HG03469 (cell line): Measurements from ENCODE around the gene ASB1.
"Not testable (repeated sequence)": the region's sequence is repeated elsewhere in the genome, so short reads cannot be mapped to it uniquely, and the experiment has no call there.

ENCODE experiments used
- ATAC-seq: cut with Tn5 transposase; IDR thresholded peaks from one replicate; pipeline ENCODE4 v1.9.1; 2021; ENCODE audit warnings: mild to moderate bottlenecking, moderate library complexity, moderate number of reproducible peaks; ENCODE audit not compliant: unreplicated experiment

ASB1 gene

DNA sequence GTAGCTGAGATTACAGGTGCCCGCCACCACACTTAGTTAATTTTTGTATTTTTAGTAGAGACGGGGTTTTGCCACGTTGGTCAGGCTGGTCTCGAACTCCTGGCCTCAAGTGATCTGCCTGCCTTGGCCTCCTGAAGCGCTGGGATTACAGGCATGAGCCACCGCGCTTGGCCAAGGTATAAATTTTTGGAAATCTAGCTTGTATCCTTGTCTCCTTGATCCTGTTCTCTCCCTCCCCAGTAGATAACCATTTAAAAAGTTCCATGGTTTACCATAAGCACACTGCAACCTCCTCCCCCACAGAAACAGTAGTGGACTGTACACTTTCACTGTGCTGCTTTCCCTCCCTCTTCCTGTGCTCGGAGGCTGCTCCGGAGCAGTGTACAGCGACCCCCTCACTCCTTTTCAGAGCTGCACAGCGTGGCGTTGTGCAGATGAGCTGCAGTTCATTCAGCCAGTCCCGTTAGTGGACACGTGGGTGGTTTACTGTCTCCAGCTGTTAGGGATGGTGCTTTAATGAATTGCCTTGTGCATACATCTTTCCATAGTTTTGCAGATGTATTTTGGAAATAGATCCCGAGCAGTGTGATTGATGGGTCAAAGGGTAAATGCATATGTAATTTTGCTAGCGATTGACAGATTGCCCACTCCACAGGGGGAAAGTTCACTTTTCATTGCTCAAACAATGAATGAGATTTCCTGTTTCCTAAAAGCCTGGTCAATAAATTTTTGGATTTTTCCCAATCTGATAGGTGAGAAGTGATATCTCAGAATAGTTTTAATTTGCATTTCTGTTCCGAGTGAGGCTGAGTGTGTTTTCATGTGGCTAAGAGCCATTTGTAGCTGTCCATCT lies 14.8 kb downstream of the ASB1 start:
- no peak for ATAC-seq

DNA sequence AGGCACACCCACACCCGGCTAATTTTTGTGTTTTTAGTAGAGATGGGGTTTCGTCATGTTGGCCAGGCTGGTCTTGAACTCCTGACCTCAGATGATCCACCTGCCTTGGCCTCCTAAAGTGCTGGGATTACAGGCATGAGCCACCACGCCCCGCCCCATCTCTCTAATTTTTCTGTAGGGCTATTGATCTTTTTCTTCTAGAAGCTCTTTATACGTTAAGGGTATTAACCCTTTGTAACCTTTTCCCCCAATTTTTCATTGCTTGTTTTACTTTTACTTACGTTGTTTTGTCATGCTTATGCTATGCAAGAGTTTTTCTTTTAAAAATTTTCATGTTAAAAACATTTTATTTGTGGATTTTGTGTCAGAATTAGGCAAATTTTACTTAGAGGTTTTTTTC lies 15.5 kb downstream of the ASB1 start:
- not testable (repeated sequence) for ATAC-seq

- ATAC-seq: no peak
Measured at GRCh38 chr2:238444242-238444641, 17.5 kb downstream of the ASB1 start.

GRCh38 chr2:238445409-238446190 lies 18.9 kb downstream of the ASB1 start:
- ATAC-seq: no peak

DNA sequence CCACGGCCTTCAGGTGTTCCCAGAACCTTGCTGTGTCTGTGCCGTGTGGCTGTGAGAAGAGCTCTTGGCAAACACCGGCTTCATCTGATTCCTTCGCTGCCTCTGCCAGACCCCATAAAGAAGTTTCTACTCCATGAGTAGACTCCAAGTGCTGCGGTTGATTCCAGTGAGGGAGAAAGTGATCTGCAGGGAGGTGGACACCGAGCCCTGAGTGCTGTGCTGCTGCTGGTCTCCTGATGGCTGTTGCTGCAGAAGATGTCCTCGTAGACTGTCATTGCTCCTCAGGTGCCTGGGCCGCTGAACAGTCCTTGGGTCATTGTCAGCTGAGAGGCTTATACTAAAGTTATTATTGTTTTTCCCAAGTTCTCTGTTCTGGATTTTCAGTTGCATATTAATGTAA lies 19.6 kb downstream of the ASB1 start:
- ATAC-seq: no peak

DNA sequence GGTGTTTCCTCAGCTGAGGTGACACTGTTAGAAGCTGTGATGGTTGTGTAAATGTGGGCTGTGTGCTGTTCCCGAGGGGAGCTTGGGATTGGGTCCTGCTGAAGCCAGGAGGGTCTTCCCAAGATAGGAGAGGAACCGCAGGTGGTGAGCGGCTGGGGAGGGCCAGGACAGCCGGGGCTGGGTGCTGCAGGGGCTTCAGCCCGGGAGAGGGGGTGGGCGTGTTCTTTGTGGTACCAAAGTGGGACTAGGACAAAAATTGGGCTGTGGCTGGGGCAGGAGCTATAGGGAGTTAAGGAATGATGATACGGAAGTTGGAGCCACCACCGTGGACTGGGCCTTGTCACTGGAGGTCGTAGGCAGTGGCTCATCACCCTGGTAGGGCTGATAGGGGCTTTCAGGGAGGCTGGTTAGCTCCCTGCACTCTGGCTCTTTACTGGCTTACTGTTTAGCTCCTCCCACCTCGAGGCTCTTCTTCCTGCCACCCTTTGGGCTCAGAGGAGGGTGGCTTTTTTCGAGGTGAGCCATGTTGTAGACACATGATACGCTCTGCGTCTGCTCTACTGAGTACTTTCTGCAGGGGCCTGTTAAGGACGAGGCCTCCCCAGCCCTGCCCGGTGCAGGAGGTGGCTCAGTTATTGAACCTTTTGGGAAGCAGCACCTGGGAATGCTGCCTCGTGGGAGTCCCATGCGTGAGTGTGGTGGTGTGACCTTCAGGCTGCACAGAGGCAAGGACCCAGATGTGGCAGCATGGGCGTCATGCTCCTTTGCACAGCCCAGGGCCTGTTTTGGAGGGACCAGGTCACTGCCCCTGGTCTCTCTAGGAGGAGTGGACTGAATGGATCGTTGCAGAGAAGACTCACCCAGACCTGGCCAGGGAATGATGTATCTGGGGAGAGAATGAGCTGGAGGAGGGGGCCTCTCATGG lies 21.6 kb downstream of the ASB1 start:
- no peak for ATAC-seq

DNA sequence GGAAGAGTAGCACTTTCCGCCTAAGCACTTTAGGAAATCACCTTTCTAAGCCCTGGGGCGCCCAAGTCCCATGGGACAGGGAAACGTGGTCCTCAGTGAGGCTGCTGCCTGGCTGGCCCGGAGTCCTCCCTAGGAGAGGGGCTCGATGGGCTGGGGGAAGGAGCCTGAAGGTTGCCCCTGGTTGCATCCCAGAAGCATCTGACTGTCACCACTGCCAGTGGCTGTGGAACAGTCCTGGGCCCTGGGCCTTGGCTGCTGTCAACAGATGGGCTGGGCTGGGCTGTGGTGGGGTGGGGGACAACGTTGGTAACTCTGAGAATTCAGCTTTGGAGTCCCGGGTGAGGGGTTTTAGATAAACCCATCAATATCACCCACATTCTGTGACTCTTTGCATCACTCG lies 22.5 kb downstream of the ASB1 start:
- no peak for ATAC-seq

DNA sequence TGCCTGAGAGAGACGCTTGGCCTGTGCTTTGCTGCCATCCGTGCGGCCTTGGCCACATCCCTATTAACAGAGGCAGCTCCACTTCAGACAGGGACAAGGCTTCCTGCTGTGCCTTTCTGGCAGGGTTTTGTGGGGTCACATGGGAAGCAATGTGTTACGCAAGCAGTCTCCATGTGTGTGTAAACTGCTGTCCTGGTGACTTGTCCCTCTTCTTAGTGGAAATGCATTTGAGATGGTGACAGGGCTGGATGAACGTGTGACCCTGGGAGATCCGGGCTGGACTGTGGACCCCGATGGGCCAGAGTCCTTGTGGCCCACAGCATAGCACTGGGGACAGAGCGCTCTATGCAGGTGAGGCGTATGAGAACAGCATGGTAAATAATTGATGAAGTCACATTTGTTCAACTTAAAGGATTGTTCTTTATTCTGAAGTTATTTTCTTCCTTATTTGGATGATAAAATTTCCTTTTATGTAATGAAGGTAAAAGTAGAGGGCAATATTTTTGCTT lies 23.2 kb downstream of the ASB1 start:
- ATAC-seq: no peak

- no peak for ATAC-seq
Measured at GRCh38 chr2:238450440-238450861, 23.7 kb downstream of the ASB1 start.

DNA sequence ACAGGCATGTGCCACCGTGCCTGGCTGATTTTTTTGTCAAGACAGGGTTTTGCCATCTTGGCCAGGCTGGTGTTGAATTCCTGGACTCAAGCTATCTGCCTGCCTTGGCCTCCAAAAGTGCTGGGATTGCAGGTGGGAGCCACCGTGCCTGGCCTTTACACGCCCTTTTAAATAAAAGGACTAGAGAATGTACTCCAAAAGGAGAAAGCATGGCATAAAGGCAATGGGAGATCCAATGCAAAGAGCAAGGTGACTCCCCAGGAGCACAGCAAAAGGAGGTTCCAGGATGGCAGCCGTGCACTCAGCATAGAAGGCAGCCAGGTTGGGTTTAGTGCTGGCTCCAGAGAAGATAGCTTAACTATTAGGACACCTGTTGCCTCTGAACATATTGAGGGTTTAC lies 27.1 kb downstream of the ASB1 start:
- ATAC-seq: no peak

DNA sequence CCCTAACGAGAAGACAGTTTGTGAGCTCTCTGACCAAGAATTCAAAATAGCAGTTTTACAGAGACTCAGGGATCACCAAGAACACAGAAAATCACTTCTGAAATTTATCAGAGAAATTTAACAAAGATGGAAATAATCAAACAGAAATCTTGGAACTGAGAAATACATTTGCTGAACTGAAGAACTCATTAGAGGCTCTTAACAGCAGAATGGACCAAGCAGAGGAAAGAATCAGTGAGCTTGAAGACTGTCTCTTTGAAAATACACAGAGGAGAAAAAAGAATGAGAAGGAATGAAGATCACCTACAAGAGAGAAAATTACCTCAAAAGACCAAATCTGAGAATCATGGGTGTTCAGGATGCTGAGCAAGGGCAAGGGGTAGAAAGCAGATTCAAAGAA lies 29.7 kb downstream of the ASB1 start:
- no peak for ATAC-seq

DNA sequence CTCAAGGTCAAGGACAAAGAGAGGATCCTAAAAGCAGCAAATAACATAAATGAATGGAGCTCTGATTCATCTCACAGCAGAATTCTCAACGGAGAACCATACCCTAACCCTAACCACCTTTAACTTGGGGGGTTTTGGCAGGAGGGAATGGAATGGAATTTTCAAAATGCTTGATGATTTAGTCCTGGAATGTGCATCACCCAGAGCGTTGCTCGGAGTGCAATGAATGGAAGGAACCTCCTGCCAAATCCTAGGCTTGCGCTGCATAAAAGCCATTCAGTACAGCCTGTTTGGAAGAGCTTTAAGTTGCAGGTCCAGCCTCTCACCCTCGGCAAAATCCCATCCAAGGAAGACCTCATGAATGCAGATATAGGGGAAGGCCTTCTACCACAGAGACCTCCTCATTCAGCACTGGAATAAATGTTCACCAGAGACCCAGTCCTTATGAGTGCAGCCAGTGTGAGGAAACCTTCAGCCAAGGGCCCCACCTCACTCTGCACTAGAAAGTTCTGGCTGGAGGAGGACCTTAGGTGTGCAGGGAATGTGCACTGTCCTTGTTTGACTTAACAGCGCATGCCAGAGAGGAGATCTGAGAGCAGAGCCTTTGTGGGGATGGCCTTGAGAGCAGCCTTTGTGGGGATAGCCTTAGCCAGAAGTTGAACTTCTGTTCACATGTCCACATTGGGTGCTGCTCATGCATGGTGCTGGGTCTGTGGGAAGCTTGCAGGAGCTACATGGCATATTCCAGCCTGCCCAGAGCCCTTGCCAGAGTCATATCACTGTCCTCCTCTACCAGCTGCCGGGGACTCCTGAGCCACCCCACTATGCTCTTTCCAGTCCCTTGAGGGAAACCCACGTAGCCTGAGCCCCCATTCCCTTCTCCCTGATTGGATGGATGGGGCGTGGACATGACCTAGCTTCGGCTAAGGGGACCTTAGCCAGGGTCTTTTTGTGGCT lies 30.5 kb downstream of the ASB1 start:
- ATAC-seq: no peak

- no peak for ATAC-seq
Measured at GRCh38 chr2:238457927-238458324, 31.2 kb downstream of the ASB1 start.

- ATAC-seq: no peak
Measured at GRCh38 chr2:238458651-238459050, 31.9 kb downstream of the ASB1 start.

DNA sequence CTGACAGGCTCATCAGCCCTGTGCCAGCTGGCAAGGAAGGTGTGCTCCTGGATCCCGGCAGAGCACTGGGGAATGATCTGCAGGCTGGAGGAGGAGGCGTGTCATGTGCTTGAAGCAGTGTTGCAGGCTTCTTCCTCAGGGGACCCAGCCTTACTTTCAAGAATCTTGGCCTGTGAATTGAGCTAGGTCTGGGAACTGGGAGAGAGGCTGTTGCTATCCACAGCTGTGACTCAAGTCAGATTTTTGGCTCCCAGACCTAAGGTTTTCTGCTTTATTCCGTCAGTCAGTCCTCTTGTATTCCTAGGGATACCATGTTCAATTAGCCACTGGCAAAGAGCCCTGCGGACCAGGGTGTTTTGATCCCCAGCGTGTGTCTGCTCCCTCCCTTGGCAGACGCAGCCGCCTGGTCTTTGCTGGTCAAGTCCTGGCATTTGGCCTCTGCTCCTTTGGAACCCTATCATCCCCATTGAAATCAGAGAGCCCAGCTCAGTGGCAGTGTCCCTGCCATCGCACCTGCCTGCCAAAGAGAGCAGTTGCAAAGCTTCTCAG lies 32.4 kb downstream of the ASB1 start:
- no peak for ATAC-seq

DNA sequence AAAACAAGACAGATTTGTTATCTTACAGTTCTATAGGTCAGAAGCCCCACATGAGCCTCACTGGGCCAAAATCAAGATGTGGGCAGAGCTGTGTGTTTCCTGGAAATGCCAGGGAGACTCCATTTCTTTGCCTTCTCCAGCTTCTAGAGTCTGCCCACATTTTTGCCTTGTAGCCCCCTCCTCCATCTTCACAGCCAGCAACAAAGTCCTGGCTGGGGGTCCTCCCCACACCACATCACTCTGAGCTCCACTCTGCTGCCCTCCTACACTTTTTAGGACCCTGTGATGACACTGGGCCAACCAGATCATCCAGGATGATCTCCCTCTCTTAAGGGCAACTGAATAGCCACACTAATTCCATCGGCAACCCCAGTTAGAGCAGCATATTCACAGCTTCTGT lies 34.3 kb downstream of the ASB1 start:
- ATAC-seq: no peak

DNA sequence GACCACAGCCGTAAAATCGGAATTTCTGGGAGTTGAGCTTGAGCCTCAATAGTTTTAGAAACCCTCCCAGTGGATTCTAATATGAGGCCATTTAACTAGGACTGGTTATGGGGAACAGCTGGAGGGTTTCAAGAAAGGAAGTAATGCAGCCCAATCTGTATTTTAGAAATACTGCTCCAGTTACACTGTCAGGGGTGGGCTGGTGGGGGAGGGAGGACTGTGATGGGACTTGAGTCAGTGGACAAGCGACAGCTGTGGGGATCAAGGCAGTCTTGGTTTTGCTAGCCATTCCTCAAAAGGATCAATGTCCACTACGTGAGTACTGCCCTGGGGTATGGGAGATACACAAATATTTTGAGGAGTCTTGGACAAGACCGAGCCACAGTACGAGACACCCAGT lies 34.8 kb downstream of the ASB1 start:
- no peak for ATAC-seq

DNA sequence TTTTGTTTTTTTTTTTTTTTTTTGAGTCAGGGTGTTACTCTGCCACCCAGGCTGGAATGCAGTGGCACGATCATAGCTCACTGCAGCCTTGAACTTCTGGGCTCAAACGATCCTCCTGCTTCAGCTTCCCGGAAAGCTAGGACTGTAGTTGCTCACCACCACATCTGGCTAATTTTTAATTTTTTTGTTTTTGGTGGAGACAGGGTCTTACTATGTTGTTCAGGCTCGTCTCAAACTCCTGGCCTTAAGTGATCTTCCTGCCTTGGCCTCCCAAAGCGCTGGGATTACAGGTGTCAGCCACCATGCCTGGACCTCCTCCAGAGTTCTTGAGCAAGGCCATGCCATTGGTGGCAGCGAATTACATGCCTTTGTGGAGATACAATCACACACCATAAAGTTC lies 35.2 kb downstream of the ASB1 start:
- ATAC-seq: no peak

DNA sequence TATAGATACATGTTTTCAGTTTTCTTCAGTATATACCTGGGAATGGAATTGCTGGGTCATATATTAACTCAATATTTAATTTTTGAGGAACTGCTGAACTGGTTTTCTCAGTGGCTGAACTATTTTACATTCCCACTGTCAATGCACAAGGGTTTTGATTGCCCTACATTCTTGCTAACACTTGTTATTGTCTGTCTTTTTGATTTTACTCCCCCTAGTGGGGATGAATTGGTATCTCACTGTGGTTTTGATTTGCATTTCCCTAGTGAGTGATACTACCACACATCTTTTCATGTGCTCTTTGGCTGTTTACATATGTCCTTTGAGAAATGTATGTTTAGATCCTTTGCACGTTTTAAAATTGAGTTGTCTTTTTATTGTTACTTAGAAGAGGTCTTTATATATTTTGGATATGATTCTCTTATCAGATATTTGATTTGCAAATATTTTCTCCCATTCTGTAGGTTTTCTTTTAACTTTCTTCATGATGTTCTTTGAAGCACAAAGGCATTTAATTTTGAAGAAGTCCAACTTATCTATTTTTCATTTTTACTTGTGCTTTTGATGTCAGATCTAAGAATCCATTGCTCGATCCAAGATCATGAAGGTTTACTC lies 36.2 kb downstream of the ASB1 start:
- no peak for ATAC-seq
